HG02981 (cell line): Measurements from ENCODE around the gene FAM124A.

Experiments
- ATAC-seq: cut with Tn5 transposase; IDR thresholded peaks from one replicate; pipeline ENCODE4 v1.9.1; 2021; ENCODE audit warnings: mild to moderate bottlenecking, moderate library complexity; ENCODE audit not compliant: unreplicated experiment

The FAM124A gene

DNA sequence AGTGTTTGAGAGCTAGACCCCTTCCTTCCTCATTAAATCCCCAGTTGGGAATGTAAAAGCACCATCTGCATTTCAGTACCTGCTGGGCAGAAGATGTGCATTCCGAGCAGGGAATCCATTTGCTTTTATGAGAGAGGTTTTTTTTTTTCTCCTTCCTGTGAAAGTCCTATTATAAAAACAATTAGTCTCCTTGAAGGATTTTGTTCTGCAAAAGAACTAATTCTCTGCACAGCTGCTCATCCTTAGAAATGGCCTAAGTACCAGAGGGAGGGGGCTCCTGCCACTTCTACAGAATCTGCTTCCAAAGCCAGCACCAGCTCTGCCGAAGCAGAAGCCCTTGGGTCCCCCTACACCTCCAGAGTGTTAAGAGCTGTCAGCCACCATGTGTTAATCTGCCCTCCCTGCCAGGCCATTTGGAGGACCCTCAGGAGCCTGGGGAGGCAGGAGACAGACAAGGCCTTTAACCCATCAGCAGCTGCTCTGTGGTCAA, 80.9 kb downstream of the FAM124A start:
- ATAC-seq = no peak

DNA sequence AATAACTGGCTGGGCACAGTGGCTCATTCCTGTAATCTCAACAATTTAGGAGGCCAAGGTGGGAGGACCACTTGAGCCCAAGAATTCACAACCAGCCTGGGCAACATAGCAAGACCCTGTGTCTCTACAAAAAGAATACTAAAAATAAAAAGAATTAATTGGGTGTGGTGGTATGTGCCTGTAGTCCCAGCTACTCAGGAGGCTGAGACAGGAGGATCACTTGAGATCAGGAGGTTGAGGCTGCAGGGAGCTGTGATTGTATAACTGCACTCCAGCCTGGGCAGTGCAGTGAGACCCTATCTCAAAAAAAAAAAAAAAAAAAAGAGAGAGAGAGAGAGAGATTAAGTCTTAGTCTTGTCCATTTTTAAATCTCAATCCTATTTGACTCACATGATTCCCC, 81.7 kb downstream of the FAM124A start:
- ATAC-seq = no peak

DNA sequence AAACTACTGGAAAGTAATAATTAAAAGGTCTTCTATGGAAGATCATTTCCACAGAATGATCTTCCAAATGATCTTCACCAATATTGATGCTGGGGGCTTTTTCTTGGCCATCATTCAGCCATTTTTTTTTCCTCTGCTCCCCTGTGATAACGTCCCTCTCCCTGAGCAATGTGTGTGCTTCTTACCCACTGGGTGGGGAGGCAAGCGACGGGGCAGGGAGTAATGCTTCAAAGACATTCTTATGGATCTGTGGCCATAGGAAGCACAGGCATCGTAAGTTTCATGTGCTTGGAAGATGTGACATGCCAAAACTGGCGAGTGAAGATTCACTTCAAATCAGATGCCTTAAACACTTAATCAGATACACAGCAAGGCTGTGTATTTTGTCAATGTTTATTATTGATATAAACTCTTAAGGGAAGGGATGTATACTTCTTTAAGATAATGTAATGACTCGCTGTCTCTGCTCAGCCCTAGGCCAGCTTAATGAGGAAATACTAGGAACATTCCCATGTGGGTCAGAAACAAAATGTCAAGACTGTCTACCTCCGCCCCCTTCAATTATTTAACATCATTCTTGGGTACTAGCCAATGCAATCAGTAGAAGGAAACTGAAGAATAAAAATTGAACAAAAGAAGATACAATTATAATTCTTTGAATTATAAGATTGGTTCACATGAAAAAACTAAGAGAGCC, 83.2 kb downstream of the FAM124A start:
- no peak for ATAC-seq

DNA sequence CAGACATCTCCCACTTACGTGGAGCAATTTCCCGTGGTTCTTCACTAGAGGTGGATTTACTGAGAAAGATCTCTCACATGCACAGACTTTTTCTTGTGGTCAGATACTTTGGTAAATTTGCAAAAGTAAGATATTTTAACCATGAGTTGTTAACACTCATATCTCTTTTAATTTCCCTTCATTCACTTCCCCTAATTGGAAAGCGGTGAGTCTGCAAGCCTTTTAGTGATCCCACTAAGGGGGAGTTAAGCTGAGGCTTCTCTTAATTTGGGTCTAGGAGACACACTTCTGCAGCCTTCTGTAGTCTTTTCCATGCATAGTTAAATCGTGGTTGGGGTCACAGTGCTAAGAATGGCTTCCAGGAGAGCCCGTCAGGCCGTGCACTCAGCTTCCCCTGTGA, 86.6 kb downstream of the FAM124A start:
- no peak for ATAC-seq

DNA sequence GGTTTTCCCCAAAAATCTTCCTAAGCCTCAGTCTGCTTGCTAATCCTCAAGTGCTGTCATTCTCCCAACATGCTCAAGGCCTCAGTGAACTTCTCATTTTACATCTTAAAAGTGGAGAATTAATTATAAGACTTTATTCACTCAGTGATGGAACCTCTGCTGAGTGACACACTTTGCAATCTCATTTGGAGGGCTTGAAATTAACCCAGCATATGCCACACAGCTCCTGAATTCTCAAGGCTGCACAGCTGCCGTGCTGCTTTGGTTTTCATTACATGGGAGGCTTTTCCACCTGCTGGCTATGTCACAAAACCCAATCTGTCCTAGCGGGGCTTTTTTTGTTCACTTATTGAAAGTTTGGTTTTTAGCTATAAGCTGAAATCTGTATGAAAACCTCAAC, 89.0 kb downstream of the FAM124A start:
- no peak for ATAC-seq

DNA sequence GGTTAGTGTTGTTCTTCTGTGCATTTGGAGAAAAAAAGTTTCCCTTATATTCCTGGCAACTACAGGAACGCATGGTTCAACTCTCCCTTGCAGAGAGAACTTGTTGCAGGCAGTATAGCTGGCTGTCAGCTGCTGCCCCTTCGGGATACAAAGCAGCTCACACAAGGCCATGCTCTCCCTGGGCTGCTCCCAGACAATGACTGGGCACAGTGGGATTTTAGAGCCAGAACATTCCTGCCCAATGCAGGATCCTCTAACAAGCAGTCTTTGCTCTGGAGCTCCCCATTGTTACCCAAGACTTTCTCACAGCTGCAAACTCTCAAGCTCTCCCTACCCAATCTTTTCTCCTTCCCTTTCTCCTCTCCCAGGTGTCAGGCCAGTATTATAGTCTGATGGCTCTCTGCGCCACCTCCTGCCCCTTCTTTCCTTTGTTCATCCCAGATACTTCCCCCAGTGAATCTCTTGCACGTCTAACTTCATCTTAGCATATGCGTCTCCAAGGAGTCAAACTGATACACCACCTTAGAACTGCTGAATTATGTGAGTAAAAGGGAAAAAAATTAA, 89.8 kb downstream of the FAM124A start:
- ATAC-seq = no peak

DNA sequence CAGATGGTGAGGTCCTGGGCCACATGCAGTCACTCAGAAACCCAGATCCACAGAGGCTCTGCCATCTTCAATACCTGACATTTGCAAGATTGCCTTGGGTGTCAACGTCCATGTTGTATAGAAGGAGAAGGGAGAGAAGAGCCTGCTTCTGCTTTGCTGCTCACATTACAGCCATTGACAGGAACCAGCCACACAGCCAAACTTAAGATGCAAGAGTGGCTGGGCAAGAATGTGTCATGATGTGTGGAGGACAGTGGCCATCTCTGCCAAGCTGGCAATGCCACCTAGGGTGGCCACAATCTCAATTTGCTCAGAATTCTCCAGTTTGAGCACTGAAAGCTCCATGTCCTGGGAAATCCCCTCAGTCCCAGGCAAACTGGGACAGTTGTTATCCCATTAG, 91.4 kb downstream of the FAM124A start:
- no peak for ATAC-seq

DNA sequence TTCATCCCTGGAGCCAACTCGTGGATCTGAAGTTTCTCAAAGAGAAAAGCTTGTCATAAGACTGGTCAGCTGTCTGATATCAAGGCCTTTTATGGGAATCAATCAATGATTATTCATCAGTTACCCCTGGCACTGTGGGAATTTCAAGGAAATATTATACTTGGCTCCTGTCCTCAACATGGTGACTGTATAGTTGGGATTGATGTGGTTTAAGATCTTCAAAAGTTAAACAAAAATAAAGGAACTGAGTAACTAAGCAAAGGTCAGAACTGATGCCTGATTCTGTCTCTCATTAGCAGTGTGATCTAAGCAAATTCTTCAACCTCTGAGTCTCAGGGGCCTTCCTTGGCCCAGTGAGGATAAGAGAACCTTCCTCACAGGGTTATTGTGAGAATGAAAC, 95.1 kb downstream of the FAM124A start:
- ATAC-seq = no peak

DNA sequence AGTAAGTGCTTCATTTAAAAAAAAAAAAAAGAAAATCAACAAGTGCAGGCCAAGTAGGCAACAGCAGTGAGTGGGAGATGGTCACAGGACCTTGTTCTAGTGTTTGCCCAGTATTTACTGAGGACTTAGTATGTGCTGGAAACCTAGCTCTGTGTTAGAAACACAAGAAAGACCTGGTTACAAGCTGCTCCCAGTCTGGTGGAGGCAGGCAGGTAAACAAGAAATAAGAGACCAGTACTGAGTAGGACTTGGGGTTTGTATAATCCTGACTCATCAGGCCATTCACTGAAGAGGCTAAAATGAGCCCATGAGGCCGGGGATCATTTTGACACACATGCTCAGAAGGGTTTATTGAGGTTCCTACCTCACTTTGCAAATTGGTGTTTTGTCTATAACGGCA, 95.8 kb downstream of the FAM124A start:
- no peak for ATAC-seq

DNA sequence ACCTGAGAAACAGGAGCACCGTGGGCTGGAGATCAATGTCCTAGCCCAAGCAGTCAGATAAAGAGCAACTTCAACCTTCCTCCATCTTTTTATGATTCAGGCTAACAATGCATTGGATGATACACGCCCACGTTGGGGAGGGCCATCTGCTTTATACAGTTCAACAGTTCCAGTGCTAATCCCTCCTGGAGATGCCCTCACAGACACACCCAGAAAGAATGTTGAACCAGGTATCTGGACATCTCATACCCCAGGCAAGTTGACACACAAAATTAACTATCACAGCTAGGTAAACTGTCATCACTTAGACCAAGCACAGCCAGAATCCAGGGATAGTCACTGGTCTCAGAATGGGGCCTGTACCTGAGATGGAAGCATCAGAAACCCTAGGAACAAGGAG, 96.7 kb downstream of the FAM124A start:
- no peak for ATAC-seq

DNA sequence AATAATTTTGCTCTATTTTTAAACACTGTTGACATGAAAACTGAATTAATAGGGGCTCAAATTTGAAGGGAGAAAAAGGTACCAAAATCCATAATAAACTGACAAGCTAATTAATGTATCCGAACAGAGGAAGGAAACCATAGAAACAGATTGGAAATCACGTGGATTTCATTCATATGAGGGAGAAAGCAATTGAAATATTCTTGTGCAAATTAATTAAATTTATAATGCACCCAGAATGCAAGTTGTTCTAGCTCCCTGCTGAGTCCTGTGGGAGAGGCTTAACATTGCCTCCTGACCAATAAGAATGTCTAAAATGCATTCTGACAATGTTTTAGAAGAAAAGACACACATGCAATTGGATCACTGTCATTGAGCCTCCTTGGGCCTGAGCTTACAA, 99.6 kb downstream of the FAM124A start:
- ATAC-seq = no peak

DNA sequence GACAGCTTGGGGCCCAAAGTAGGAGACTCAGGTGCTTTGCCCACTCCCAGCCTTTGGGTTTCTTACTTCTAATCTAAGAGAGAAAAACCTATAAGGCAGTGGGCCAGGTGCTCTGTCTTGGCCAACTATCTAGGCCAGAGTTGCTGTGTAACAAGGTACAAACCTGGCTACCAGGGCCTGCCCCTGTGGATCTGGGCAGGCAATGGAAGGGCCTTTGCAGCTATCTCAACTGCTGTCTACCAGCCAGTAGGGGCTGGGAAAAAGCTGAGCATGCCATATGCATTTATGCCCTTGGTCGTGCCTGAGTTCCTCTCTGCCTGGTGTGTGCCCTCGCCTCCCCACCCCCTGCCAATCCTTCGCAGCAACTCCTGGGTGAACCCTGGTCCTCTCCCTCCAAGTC, 100.6 kb downstream of the FAM124A start:
- no peak for ATAC-seq

DNA sequence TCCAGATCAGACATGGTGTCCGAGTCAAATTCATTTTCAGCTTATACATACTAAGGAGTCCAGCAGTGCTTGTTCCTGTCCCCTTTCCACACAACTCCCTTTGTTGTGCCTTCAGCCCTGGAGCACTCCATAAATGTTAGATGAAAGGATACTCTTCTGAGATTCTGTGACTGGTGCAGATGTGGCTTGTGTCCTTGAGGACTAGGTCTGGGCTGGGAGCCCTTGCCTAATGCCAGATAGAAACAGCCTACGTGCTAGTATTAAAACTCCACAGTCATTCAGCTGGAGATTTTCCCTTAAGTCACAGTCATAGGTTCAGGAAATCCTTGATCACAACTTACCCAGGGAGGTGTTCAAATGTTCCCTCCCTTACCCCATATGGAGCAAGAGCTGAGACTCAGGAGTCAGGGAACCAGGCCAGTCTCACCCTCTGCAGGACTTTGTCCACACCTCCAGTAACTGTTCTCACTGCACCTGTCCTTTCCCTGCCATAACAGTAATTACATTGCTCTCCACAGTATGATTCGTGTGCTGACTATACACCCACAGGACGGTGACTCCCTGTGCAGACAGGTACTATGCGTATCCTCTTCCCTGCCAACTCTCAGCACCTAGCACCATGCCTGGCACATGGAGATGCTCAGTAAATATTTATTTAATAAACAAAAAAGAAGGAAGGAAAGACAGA, 101.8 kb downstream of the FAM124A start:
- ATAC-seq = no peak

DNA sequence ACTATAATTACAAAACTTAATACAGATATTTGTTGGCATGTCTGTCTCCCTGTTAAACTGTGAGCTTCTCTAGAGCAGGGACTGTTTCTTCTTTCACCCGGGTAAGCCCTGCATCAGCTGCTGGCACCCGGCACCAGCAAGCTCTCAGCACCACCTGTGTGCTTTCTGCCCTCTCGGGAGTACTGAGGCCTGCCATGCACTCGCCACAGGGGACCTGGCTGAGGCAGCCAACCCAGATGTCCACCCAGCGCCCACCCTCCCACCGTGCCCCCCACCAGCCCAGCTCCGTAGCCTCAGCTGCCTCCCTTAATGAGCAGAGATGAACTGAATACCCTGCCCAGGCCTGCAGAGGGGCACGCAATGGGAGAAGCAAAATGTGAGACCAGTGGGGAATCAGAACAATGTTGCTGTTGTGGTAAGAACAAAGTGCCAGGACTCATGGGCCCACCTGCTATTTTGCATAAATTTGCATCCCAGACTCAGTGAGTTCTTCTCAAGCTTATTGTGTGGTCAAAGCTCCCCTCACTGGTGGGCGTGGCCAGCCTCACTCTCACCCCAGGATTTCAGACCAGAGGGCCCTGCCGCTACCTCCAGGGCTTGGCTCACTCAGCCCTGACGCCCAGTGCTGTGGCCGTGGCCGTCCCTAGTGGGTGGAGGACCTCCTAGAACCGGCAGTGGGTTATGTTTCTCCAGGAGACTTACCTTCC, 102.7 kb downstream of the FAM124A start:
- ATAC-seq = no peak

DNA sequence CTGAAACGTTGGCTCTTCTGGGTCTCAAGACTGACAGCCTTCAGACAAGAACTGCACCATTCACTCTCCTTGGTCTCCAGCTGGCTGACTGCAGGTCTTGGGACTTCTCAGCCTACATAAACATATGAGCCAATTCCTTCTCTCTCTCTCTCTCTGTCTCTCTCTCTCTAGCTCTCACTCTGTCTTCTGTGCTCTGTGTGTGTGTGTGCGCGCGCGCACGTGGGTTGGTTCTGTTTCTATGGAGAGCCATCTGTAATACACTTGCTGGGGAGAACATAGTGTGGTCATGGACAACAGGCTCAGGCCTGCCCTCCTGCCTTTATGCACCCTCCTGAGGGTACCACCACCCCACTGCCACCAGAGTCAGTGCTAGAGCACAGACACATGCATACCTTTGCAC, 103.6 kb downstream of the FAM124A start:
- no peak for ATAC-seq

DNA sequence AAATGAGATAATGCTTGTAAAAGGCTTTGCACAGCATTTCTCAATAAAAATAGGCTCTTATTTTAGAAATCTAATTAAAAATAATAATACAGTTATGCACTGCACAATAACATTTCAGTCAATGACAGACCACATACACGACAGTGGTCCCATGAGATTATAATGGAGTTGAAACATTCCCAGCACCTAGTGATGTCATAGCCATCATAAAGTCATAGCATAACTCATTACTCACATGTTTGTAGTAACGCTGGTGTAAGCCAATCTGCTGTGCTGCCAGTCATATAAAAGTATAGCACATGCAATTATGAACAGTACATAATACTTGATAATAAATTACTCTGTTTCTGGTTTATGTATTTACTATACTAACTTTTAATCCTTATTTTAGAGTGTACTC, 104.6 kb downstream of the FAM124A start:
- ATAC-seq = no peak

DNA sequence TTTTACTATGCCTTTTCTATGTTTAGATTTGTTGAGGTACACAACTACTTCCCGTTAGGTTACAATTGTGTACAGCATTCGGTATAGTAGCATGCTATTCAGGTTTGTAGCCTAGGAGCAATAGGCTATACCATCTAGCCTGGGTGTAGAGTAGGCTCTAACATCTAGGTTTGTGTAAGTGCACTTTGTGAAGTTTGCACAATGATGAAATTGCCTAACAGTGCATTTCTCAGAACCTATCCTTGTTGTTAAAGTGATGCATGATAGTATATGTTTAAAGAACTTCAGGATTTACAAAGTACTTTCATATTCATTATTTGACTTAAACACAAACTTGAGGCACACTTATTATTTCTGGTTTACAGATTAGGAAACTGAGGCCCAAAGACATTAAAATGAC, 105.8 kb downstream of the FAM124A start:
- ATAC-seq = no peak

DNA sequence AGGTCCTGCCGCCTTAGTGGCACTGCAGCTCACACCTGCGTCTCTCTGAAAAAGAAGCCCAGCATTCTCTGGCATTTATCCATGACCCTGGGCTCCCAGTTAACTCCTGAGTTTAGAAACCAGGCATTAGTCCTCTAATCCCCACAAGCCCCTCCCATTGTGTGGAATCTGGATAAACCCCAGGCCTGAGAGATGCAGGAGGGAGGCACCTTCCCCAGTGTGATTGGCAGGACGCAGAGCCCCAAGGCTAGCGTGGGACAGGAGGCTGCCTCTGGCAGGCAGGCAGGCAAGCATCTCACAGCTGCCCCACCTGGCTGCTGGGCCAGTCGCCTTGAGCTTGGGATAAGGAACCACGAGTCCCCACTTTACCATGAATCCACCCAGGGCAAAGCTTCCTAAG, 106.3 kb downstream of the FAM124A start:
- ATAC-seq = no peak

DNA sequence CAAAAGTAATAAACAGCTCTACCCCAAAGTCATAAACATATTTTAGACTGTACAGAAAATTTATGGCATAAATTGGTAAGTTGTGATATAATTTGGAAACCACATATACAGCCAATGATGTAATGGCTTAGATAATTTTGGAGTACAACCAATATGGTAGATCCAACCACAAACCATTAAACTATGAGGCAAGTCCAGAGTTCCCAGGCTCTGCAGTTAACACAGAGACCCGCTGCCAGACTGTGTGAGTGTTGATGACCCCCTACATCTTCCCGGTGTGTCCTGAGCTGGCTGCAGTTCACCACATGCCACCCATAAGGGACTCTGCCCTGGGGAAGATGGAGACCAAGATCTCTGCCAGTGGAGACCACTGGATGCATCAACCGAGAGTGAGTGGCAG, 107.4 kb downstream of the FAM124A start:
- ATAC-seq = no peak

DNA sequence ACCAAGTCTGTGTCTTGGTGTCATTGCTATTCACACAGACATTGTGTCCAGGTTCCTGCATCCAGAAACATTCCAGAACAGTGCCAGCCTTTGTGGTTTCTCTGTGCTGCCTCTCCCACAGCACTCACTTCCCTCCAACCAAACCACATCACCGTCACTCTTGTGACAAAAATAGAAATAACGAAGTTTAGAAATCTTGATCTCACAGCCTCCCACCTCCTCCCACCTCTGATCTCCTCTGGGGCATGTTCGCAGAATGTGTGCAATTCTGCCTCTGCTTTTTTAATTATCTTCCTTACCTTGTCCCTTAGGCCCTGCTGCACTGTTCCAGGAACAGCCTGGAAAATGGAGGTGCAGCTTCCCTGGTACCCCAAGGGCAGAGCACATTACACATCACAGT, 108.6 kb downstream of the FAM124A start:
- ATAC-seq = no peak

DNA sequence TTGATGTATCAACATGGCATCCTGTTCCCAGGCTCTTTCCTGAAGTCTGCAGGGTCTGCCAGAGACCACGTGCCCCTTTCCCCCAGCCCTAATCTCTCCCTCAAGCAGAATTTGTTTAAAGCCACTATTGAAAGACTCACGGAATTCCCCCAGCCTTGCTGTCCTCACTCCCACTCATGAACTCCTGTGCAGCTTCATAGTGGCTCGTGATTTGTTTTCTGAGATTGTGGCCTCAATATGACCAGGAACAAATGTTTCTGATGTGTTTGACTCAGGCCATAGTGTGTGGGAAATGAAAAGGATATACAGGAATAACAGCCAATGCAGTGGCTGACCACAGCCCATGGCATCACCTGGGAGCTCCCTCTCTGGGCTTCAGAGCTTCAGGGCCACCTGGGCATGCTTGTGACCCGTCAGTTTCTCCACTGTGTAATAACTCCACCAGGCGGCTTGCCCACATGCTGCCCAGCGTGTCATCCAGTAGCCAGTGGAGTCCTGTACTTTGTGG, 109.2 kb downstream of the FAM124A start:
- ATAC-seq = no peak
